ENCODE data around the gene UVRAG. TPM values are rescaled to one million over a fixed set of nuclear protein-coding genes. Genes with fewer than 3 reads are reported as not detected.
"Not testable (repeated sequence)": the region's sequence is repeated elsewhere in the genome, so short reads cannot be mapped to it uniquely, and the experiment has no call there.

The UVRAG gene
- total RNA-seq, 1 donor from 2014 or later, result 49.0 TPM

GRCh38 chr11:75910426-75911145 is 95.6 kb downstream of the UVRAG start:
- DNase-seq (ENCODE audit: low read depth in 2 of 2), result no peak

GRCh38 chr11:75911459-75911858 is 96.4 kb downstream of the UVRAG start:
- no peak for DNase-seq (ENCODE audit: low read depth in 2 of 2)

GRCh38 chr11:75913984-75914383 is 99.0 kb downstream of the UVRAG start:
- DNase-seq (ENCODE audit: low read depth in 2 of 2), result no peak

- no peak for DNase-seq (ENCODE audit: low read depth in 2 of 2)
Measured at GRCh38 chr11:75916882-75917281, 101.9 kb downstream of the UVRAG start.

- DNase-seq (ENCODE audit: low read depth in 2 of 2), result no peak
Measured at GRCh38 chr11:75918331-75918730, 103.3 kb downstream of the UVRAG start.

GRCh38 chr11:75919525-75919924 is 104.5 kb downstream of the UVRAG start:
- no peak for DNase-seq (ENCODE audit: low read depth in 2 of 2)

- peak; percentile 84 to 87 for DNase-seq (ENCODE audit: low read depth in 2 of 2)
Measured at GRCh38 chr11:75920848-75921247, 105.8 kb downstream of the UVRAG start.

- DNase-seq (ENCODE audit: low read depth in 2 of 2), result no peak
Measured at GRCh38 chr11:75921808-75922207, 106.8 kb downstream of the UVRAG start.

- DNase-seq (ENCODE audit: low read depth in 2 of 2), result peak in 1 of 2 donors; percentile 44
Measured at GRCh38 chr11:75924966-75925784, 110.2 kb downstream of the UVRAG start.

GRCh38 chr11:75925785-75926164 is 110.8 kb downstream of the UVRAG start:
- DNase-seq (ENCODE audit: low read depth in 2 of 2), result no peak

GRCh38 chr11:75929706-75930105 is 114.7 kb downstream of the UVRAG start:
- no peak for DNase-seq (ENCODE audit: low read depth in 2 of 2)

GRCh38 chr11:75930534-75930933 is 115.5 kb downstream of the UVRAG start:
- DNase-seq (ENCODE audit: low read depth in 2 of 2), result no peak

GRCh38 chr11:75931124-75931523 is 116.1 kb downstream of the UVRAG start:
- peak in 1 of 2 donors; percentile 40 for DNase-seq (ENCODE audit: low read depth in 2 of 2)

- DNase-seq (ENCODE audit: low read depth in 2 of 2), result not testable (repeated sequence)
Measured at GRCh38 chr11:75933736-75934135, 118.7 kb downstream of the UVRAG start.

GRCh38 chr11:75934851-75935250 is 119.8 kb downstream of the UVRAG start:
- DNase-seq (ENCODE audit: low read depth in 2 of 2), result no peak

- peak; percentile 6 to 74 for DNase-seq (ENCODE audit: low read depth in 2 of 2)
Measured at GRCh38 chr11:75938543-75938942, 123.5 kb downstream of the UVRAG start.

- DNase-seq (ENCODE audit: low read depth in 2 of 2), result no peak
Measured at GRCh38 chr11:75939516-75939915, 124.5 kb downstream of the UVRAG start.

GRCh38 chr11:75939992-75940391 is 125.0 kb downstream of the UVRAG start:
- no peak for DNase-seq (ENCODE audit: low read depth in 2 of 2)

- DNase-seq (ENCODE audit: low read depth in 2 of 2), result no peak
Measured at GRCh38 chr11:75940911-75941310, 125.9 kb downstream of the UVRAG start.

- no peak for DNase-seq (ENCODE audit: low read depth in 2 of 2)
Measured at GRCh38 chr11:75944515-75944914, 129.5 kb downstream of the UVRAG start.

GRCh38 chr11:75945446-75945845 is 130.4 kb downstream of the UVRAG start:
- no peak for DNase-seq (ENCODE audit: low read depth in 2 of 2)

GRCh38 chr11:75945947-75946346 is 130.9 kb downstream of the UVRAG start:
- no peak for DNase-seq (ENCODE audit: low read depth in 2 of 2)

Data from dermis microvascular lymphatic vessel endothelial cell (primary cell).